ENCODE measurements around the gene ZDHHC17. TPM values are rescaled to one million over a fixed set of nuclear protein-coding genes. Genes with fewer than 3 reads are reported as not detected.
A peak's percentile ranks its signal among the peaks of the same experiment; 100 is the strongest.

ZDHHC17 gene
- total and polyA plus RNA-seq, 2 of the 13 experiments (the other 11 are each of a cell fraction or from before 2014, with no cell fraction given) = 36.7 to 38.5 TPM

GRCh38 chr12:76777765-76778216 is 13.9 kb downstream of the ZDHHC17 start:
- H3K36me3 ChIP-seq (replicated peaks in 1 of 2; ENCODE audit: control insufficient read depth in 1 of 2, insufficient read depth in 2 of 2, low read length in 2 of 2) = no peaks in the 10 kb centered on the region
- intact Hi-C loops (cut with micrococcal nuclease; ENCODE audit: unreplicated experiment) (no loop called here), in situ Hi-C loops (cut with HindIII; ENCODE audit: extremely low pct_ligation_motif_present, low pct_unique_long_range_greater_than_20kb) (no loop called here)
- ChIA-PET POLR2A (no interaction called here), CTCF (ENCODE audit: low intra/inter-chr PET ratio, low total read pairs) (no interaction called here)
- TF ChIP-seq XBP1 (CRISPR knock-in tag; IDR thresholded peaks at IDR 0.05) (no peak), ZNF816 (CRISPR knock-in tag; IDR thresholded peaks at IDR 0.05; ENCODE audit: borderline replicate concordance) (no peak), ZNF83 (CRISPR knock-in tag; IDR thresholded peaks at IDR 0.05; ENCODE audit: borderline replicate concordance) (no peak), GTF2F1 (IDR thresholded peaks at IDR 0.05; ENCODE audit: low read length) (no peak), ZNF468 (CRISPR knock-in tag; IDR thresholded peaks at IDR 0.05) (no peak), SETDB1 (CRISPR knock-in tag; IDR thresholded peaks at IDR 0.05; ENCODE audit: borderline replicate concordance) (no peak), HNF4A (CRISPR knock-in tag; IDR thresholded peaks at IDR 0.05) (no peak), SP4 (CRISPR knock-in tag; IDR thresholded peaks at IDR 0.05) (no peak), ZC3H13 (CRISPR knock-in tag; IDR thresholded peaks at IDR 0.05) (no peak), MBNL3 (CRISPR knock-in tag; conservative IDR thresholded peaks at IDR 0.05) (no peak), EEA1 (CRISPR knock-in tag; IDR thresholded peaks at IDR 0.05; ENCODE audit: borderline replicate concordance) (no peak)
- H3K4me1 ChIP-seq (ENCODE audit: insufficient read depth, low read length) = peaks cover 16% of the 10 kb centered on the region
- no peak overlapping the region for H2AFZ ChIP-seq (ENCODE audit: low read length)
- H3K9ac ChIP-seq (ENCODE audit: insufficient read depth, low read depth, low read length) = no peak overlapping the region
- H3K79me2 ChIP-seq (ENCODE audit: insufficient read depth, low read length) = peaks cover 89% of the 10 kb centered on the region
- peaks cover 5% of the 10 kb centered on the region; the same call in 1 of the 2 replicates for H4K20me1 ChIP-seq (ENCODE audit: insufficient read depth, low read length)
- H3K27ac ChIP-seq (ENCODE audit: extremely low read length, insufficient read depth, low read length) = no peak overlapping the region
- no peak overlapping the region for H3K4me3 ChIP-seq (replicated peaks in 1 of 3; ENCODE audit: insufficient read depth in 1 of 3, low read depth in 2 of 3, low read length in 3 of 3)
- ATAC-seq = no peak
- DNase-seq (ENCODE audit: low spot score) = no peak
- H3K9me3 ChIP-seq (ENCODE audit: low read length) = no peaks in the 10 kb centered on the region
- no peak for FAIRE-seq
- no peak overlapping the region for H3K4me2 ChIP-seq (ENCODE audit: low read depth, low read length)
- BruUV-seq (replicated peaks) = no TSS peak
- H3K27me3 ChIP-seq (ENCODE audit: control insufficient read depth in 1 of 2, insufficient read depth in 2 of 2, low read length in 2 of 2) = no peaks in the 10 kb centered on the region
- WGBS (ENCODE audit: low lambda C conversion rate) = 88% methylated on average over 5 of the region's 5 CpGs

GRCh38 chr12:76778364-76778763 is 14.4 kb downstream of the ZDHHC17 start:
- POLR2A ChIA-PET = no interaction called here
- 90% methylated on average over 5 of the region's 5 CpGs for WGBS (ENCODE audit: low lambda C conversion rate)
- H2AFZ ChIP-seq (ENCODE audit: low read length) = no peak overlapping the region
- no peak overlapping the region for H3K4me3 ChIP-seq (replicated peaks in 1 of 3; ENCODE audit: insufficient read depth in 1 of 3, low read depth in 2 of 3, low read length in 3 of 3)
- peaks cover 85% of the 10 kb centered on the region for H3K79me2 ChIP-seq (ENCODE audit: insufficient read depth, low read length)
- H4K20me1 ChIP-seq (ENCODE audit: insufficient read depth, low read length) = peaks cover 5% of the 10 kb centered on the region; the same call in 1 of the 2 replicates
- no peak overlapping the region for H3K27ac ChIP-seq (ENCODE audit: extremely low read length, insufficient read depth, low read length)
- no TSS peak for BruUV-seq (replicated peaks)
- CTCF ChIA-PET (ENCODE audit: low intra/inter-chr PET ratio, low total read pairs) = no interaction called here
- in situ Hi-C loops (cut with HindIII; ENCODE audit: extremely low pct_ligation_motif_present, low pct_unique_long_range_greater_than_20kb) (no loop called here), intact Hi-C loops (cut with micrococcal nuclease; ENCODE audit: unreplicated experiment) (no loop called here)
- H3K27me3 ChIP-seq (ENCODE audit: control insufficient read depth in 1 of 2, insufficient read depth in 2 of 2, low read length in 2 of 2) = no peaks in the 10 kb centered on the region
- ATAC-seq (no peak), FAIRE-seq (no peak), DNase-seq (ENCODE audit: low spot score) (no peak)
- TF ChIP-seq MYPOP (CRISPR knock-in tag; IDR thresholded peaks at IDR 0.05) (no peak), HNRNPL (IDR thresholded peaks at IDR 0.05; ENCODE audit: low read depth, low read length) (no peak), MAFG (CRISPR knock-in tag; IDR thresholded peaks at IDR 0.05) (0 out of 2 replicates have a peak, but pooled peaks have one; percentile 29), MAFF (IDR thresholded peaks at IDR 0.05; ENCODE audit: low read depth, low read length) (peak; percentile 92), MAFK (conservative IDR thresholded peaks at IDR 0.05 in 1 of 2, IDR thresholded peaks at IDR 0.05 in 1 of 2; ENCODE audit: low read length in 2 of 2) (peak; percentile 89 to 95)
- H3K4me1 ChIP-seq (ENCODE audit: insufficient read depth, low read length) = peaks cover 18% of the 10 kb centered on the region
- H3K9ac ChIP-seq (ENCODE audit: insufficient read depth, low read depth, low read length) = no peak overlapping the region
- H3K9me3 ChIP-seq (ENCODE audit: low read length) = no peaks in the 10 kb centered on the region
- no peaks in the 10 kb centered on the region for H3K36me3 ChIP-seq (replicated peaks in 1 of 2; ENCODE audit: control insufficient read depth in 1 of 2, insufficient read depth in 2 of 2, low read length in 2 of 2)
- no peak overlapping the region for H3K4me2 ChIP-seq (ENCODE audit: low read depth, low read length)

All from HepG2 (cell line).